HepG2 (cell line): ENCODE results near the gene SAYSD1. TPM values are rescaled to one million over a fixed set of nuclear protein-coding genes. Genes with fewer than 3 reads are reported as not detected.

Experiments
- ATAC-seq: fragments of 200-7000 bp; cut with Tn5 transposase; 3 replicates; pipeline ENCODE4 v1.9.1; 2020; ENCODE audit warnings: mild to moderate bottlenecking, moderate library complexity
- Bru-seq: library from RNA; stranded (reverse); fragments of 400-500 nt; gene quantifications from one replicate; lab custom pipeline; 2021; lab: Mats Ljungman, UMichigan
- BruChase-seq, 2 experiments: library from RNA; stranded (reverse); fragments of 400-500 nt; gene quantifications; one replicate each; lab custom pipeline; 2021; lab: Mats Ljungman, UMichigan
- BruUV-seq: library from RNA; stranded (reverse); fragments of 400-500 nt; replicated peaks from 2 replicates; lab custom pipeline; 2021; lab: Mats Ljungman, UMichigan
- CTCF ChIA-PET: fragments of 300-600 bp; formaldehyde crosslinking; extraction: SDS; loops from one replicate; lab custom pipeline; 2021; ENCODE audit warnings: low total read pairs, inconsistent platforms, low intra/inter-chr PET ratio; lab: Yijun Ruan, JAX
- POLR2A ChIA-PET: fragments of 350-600 bp; sonication (Branson Sonifier 250); formaldehyde crosslinking; loops from one replicate; lab custom pipeline; 2020; ENCODE audit warnings: antibody characterized with exemption, inconsistent platforms; lab: Yijun Ruan, JAX
- DNase-seq: peaks from one replicate; pipeline ENCODE4 v3.0.0-alpha.2; 2015; ENCODE audit warnings: low spot score
- FAIRE-seq: peaks from 3 replicates; lab custom pipeline; 2011; peaks lifted over from hg19 to GRCh38; lab: Jason Lieb, UNC
- H2AFZ ChIP-seq: one replicate; pipeline ENCODE4 v1.6.1; 2011; ENCODE audit warnings: low read length, inconsistent platforms
- H3K27ac ChIP-seq: fragments of 300-600 bp; 3 replicates; pipeline ENCODE4 v1.8.0; 2011; ENCODE audit warnings: mixed run types, mild to moderate bottlenecking, mixed read lengths, low read length, inconsistent platforms; ENCODE audit not compliant: insufficient read depth; ENCODE audit errors: extremely low read length
- H3K27me3 ChIP-seq, 2 experiments: fragments of 200-600 bp in 1 of 2; 2 replicates in 1 of 2; 3 replicates in 1 of 2; pipeline versions ENCODE4 v1.6.0 to v1.8.0; 2011; ENCODE audit warnings: low read length in 2 of 2, mild to moderate bottlenecking in 2 of 2, moderate library complexity in 2 of 2, inconsistent platforms in 1 of 2; ENCODE audit not compliant: insufficient read depth in 2 of 2, control insufficient read depth in 1 of 2
- H3K36me3 ChIP-seq, 2 experiments: fragments of 200-600 bp in 1 of 2; replicated peaks in 1 of 2; 2 replicates in 1 of 2; 3 replicates in 1 of 2; pipeline versions ENCODE4 v1.5.1 to v1.8.0; 2011; ENCODE audit warnings: low read length in 2 of 2, inconsistent platforms in 1 of 2; ENCODE audit not compliant: insufficient read depth in 2 of 2, control insufficient read depth in 1 of 2
- H3K4me1 ChIP-seq: 2 replicates; pipeline ENCODE4 v1.5.1; 2012; ENCODE audit warnings: low read length, inconsistent platforms; ENCODE audit not compliant: insufficient read depth
- H3K4me2 ChIP-seq: 2 replicates; pipeline ENCODE4 v1.6.0; 2011; ENCODE audit warnings: low read depth, low read length, inconsistent platforms
- H3K4me3 ChIP-seq, 3 experiments: fragments of 200-600 bp in 1 of 3; sonication (generic), shearing (Covaris generic) in 1 of 3; replicated peaks in 1 of 3; 2 replicates each; pipeline ENCODE4 v1.5.1; 2011 to 2016; ENCODE audit warnings: low read length in 3 of 3, inconsistent platforms in 2 of 3, low read depth in 2 of 3, mild to moderate bottlenecking in 2 of 3, control low read depth in 1 of 3, mixed read lengths in 1 of 3; ENCODE audit not compliant: insufficient read depth in 1 of 3
- H3K79me2 ChIP-seq: one replicate; pipeline ENCODE4 v1.6.1; 2011; ENCODE audit warnings: low read length, inconsistent platforms; ENCODE audit not compliant: insufficient read depth
- H3K9ac ChIP-seq: 2 replicates; pipeline ENCODE4 v1.6.0; 2011; ENCODE audit warnings: mild to moderate bottlenecking, low read depth, low read length, inconsistent platforms; ENCODE audit not compliant: insufficient read depth
- H3K9me3 ChIP-seq: 2 replicates; pipeline ENCODE4 v1.5.1; 2012; ENCODE audit warnings: mild to moderate bottlenecking, low read length
- H4K20me1 ChIP-seq: 2 replicates; pipeline ENCODE4 v1.6.0; 2011; ENCODE audit warnings: inconsistent platforms, mild to moderate bottlenecking, low read length, moderate library complexity; ENCODE audit not compliant: insufficient read depth
- MAFK ChIP-seq, 2 experiments: IDR thresholded peaks in 1 of 2; conservative IDR thresholded peaks in 1 of 2; 2 replicates each; pipeline ENCODE4 v1.6.1; 2011; ENCODE audit warnings: improper control_type of control experiment in 2 of 2, low read length in 2 of 2
- NFKBIZ ChIP-seq: IDR thresholded peaks from 2 replicates; pipeline ENCODE4 v1.6.1; 2018; ENCODE audit warnings: missing genetic modification reagents, missing compliant biosample characterization
- SMARCC2 ChIP-seq: fragments of 450-650 bp; IDR thresholded peaks from 2 replicates; pipeline ENCODE4 v1.6.1; 2017; ENCODE audit warnings: antibody characterized with exemption, mild to moderate bottlenecking
- ZNF574 ChIP-seq: sonication (generic); formaldehyde crosslinking; IDR thresholded peaks from 2 replicates; pipeline ENCODE4 v1.4.0; 2020; ENCODE audit warnings: missing genetic modification reagents
- ZNF609 ChIP-seq: sonication (generic); formaldehyde crosslinking; IDR thresholded peaks from 2 replicates; pipeline ENCODE4 v1.4.0; 2020; ENCODE audit warnings: mild to moderate bottlenecking, missing genetic modification reagents, borderline replicate concordance
- ZNF747 ChIP-seq: sonication (generic); formaldehyde crosslinking; IDR thresholded peaks from 2 replicates; pipeline ENCODE4 v1.8.1; 2023; ENCODE audit warnings: missing genetic modification reagents, mild to moderate bottlenecking, borderline replicate concordance
- WGBS: methylation state at CpG from one replicate; pipeline ENCODE4 v1.1.6; 2017; ENCODE audit warnings: low lambda C conversion rate; 5-methylcytosine and 5-hydroxymethylcytosine counted together
- in situ Hi-C: cut with HindIII; loops from 2 replicates; pipeline ENCODE4 v1.10.0; 2017; ENCODE audit warnings: low pct_unique_long_range_greater_than_20kb; ENCODE audit not compliant: extremely low pct_ligation_motif_present
- intact Hi-C: fragments of 100-400 bp; cut with micrococcal nuclease; formaldehyde crosslinking; loops from one replicate; pipeline ENCODE4 v1.10.0; 2022; ENCODE audit not compliant: unreplicated experiment
- long read RNA-seq, 2 experiments: library from RNA in 1 of 2; library from polyadenylated mRNA in 1 of 2; stranded (forward) in 1 of 2; unstranded in 1 of 2; transcript quantifications; one replicate each; pipeline ENCODE4 v2.0.0, GENCODE V29; 2019 to 2022
- polyA minus RNA-seq, 3 experiments: library from RNA; depleted of rRNA, polyadenylated mRNA; stranded (reverse); fragments of >200 nt; gene quantifications; 2 replicates each; pipeline ENCODE4 v1.2.3, GENCODE V29; 2011; ENCODE audit warnings: low replicate concordance in 1 of 3
- polyA plus RNA-seq, 8 experiments: library from polyadenylated mRNA; depleted of rRNA in 3 of 8; stranded (reverse) in 7 of 8; unstranded in 1 of 8; fragments of >200 nt; fragmentation: Illumina TruSeq in 4 of 8; extraction: Trizol in 4 of 8; gene quantifications; 2 replicates each; pipeline versions ENCODE4 v1.2.1 to v1.2.3, GENCODE V29; 2011 to 2016; ENCODE audit warnings: low read depth in 4 of 8, missing spikeins in 1 of 8, mixed read lengths in 1 of 8; ENCODE audit not compliant: insufficient read depth in 1 of 8
- total RNA-seq, 5 experiments: library from RNA; depleted of rRNA; stranded (reverse); fragments of >200 nt; fragmentation: Illumina TruSeq; extraction: Trizol; gene quantifications; 2 replicates each; pipeline ENCODE4 v1.2.3, GENCODE V29; 2016; ENCODE audit warnings: low read depth in 1 of 5

SAYSD1 gene
- 16.0 and 18.7 TPM in 2 replicates for total RNA-seq (2016; rRNA removed; fragmentation: Illumina TruSeq; extraction: Trizol)
- 4.0 TPM in 2 replicates for total RNA-seq (2016; cell fraction: cytosol; rRNA removed; fragmentation: Illumina TruSeq; extraction: Trizol; ENCODE audit: low read depth)
- 15.3 and 19.7 TPM in 2 replicates for total RNA-seq (2016; cell fraction: insoluble cytoplasmic fraction; rRNA removed; fragmentation: Illumina TruSeq; extraction: Trizol)
- total RNA-seq (2016; cell fraction: membrane; rRNA removed; fragmentation: Illumina TruSeq; extraction: Trizol) = 10.8 and 11.9 TPM in 2 replicates
- 13.1 and 13.6 TPM in 2 replicates for total RNA-seq (2016; cell fraction: nucleus; rRNA removed; fragmentation: Illumina TruSeq; extraction: Trizol)
- polyA plus RNA-seq (2011; rRNA removed) = 8.2 and 10.1 TPM in 2 replicates
- polyA plus RNA-seq (2011; cell fraction: cytosol; rRNA removed) = 6.3 and 8.1 TPM in 2 replicates
- 4.5 TPM in 2 replicates for polyA plus RNA-seq (2011; cell fraction: nucleus; rRNA removed)
- polyA plus RNA-seq (2012) = 4.5 and 5.6 TPM in 2 replicates
- 3.4 and 3.6 TPM in 2 replicates for polyA plus RNA-seq (2016; cell fraction: cytosol; fragmentation: Illumina TruSeq; extraction: Trizol; ENCODE audit: low read depth)
- 16.9 and 19.9 TPM in 2 replicates for polyA plus RNA-seq (2016; cell fraction: insoluble cytoplasmic fraction; fragmentation: Illumina TruSeq; extraction: Trizol; ENCODE audit: low read depth)
- 6.5 and 7.4 TPM in 2 replicates for polyA plus RNA-seq (2016; cell fraction: membrane; fragmentation: Illumina TruSeq; extraction: Trizol; ENCODE audit: low read depth)
- polyA plus RNA-seq (2016; cell fraction: nucleus; fragmentation: Illumina TruSeq; extraction: Trizol; ENCODE audit: insufficient read depth, low read depth) = 18.7 and 19.1 TPM in 2 replicates
- polyA minus RNA-seq (2011; rRNA and poly(A)+ RNA removed; ENCODE audit: low replicate concordance) = 6.5 and 7.0 TPM in 2 replicates
- 5.4 and 7.0 TPM in 2 replicates for polyA minus RNA-seq (2011; cell fraction: cytosol; rRNA and poly(A)+ RNA removed)
- polyA minus RNA-seq (2011; cell fraction: nucleus; rRNA and poly(A)+ RNA removed) = 18.6 and 20.7 TPM in 2 replicates
- percentile 82 among the genes with signal in this experiment for Bru-seq, nascent RNA
- BruChase-seq, experiment 1, labeled RNA remaining after a 6-hour chase = percentile 88 among the genes with signal in this experiment
- percentile 86 among the genes with signal in this experiment for BruChase-seq, experiment 2, labeled RNA remaining after a 2-hour chase
- long read RNA-seq, experiment 1, transcript SAYSD1-201 (2 exons, 2,020 nt) = major isoform, 14 of 15 reads
- long read RNA-seq, experiment 1, partial matches to known transcripts = 0 of 15 reads
- long read RNA-seq, experiment 1, other reads (novel, unspliced or antisense) = 0 of 15 reads
- long read RNA-seq, experiment 2, transcript SAYSD1-201 (2 exons, 2,020 nt) = major isoform, 14 of 29 reads
- long read RNA-seq, experiment 2, transcript SAYSD1-202 (2 exons, 1,972 nt) = minor isoform, 7 of 29 reads
- long read RNA-seq, experiment 2, partial matches to known transcripts = 0 of 29 reads
- long read RNA-seq, experiment 2, other reads (novel, unspliced or antisense) = 8 of 29 reads

- POLR2A ChIA-PET = interaction anchor here (0.9 to 1.9 kb wide), 5 partner anchors 9 to 820 kb away, joined by 4 to 13 read pairs (median 5); partner anchors contain the start of gene MOCS1
- ATAC-seq (peak; percentile 96), DNase-seq (peak; percentile 89), FAIRE-seq (no peak)
- under 1% methylated on average over 30 of the region's 68 CpGs for whole genome bisulfite sequencing
- H2AFZ ChIP-seq = peak within 1 kb of the TSS; percentile 96
- in situ Hi-C loops = no loop called here
- H3K27me3 ChIP-seq = no peaks in the 10 kb centered on the region; a peak in 1 of 5 replicates
- H3K36me3 ChIP-seq = peaks cover 0 to 1% of the 10 kb centered on the region in 2 experiments; a peak in 1 of 5 replicates
- no peaks in the 10 kb centered on the region for H4K20me1 ChIP-seq
- peak within 1 kb of the TSS; percentile 80 for H3K27ac ChIP-seq
- CTCF ChIA-PET = no interaction called here
- BruUV-seq = no TSS peak
- peak within 1 kb of the TSS; percentile 61 to 77 (median 74) for H3K4me3 ChIP-seq
- intact Hi-C loops = no loop called here
- H3K4me1 ChIP-seq = peaks cover 26% of the 10 kb centered on the region
- H3K4me2 ChIP-seq = peak within 1 kb of the TSS; percentile 99
- H3K79me2 ChIP-seq = no peaks in the 10 kb centered on the region
- H3K9me3 ChIP-seq = no peaks in the 10 kb centered on the region
- H3K9ac ChIP-seq = peak within 1 kb of the TSS; percentile 75
- TF ChIP-seq ZNF747 = peak; percentile 82
- TF ChIP-seq MAFK (conservative IDR thresholded peaks at IDR 0.05 in 1 of 2, IDR thresholded peaks at IDR 0.05 in 1 of 2; ENCODE audit: low read length in 2 of 2) = no peak; a peak in 1 of 4 replicates
- peak; percentile 82 for TF ChIP-seq ZNF609 (CRISPR knock-in tag)
- no peak for TF ChIP-seq SMARCC2
- TF ChIP-seq ZNF574 (CRISPR knock-in tag) = peak; percentile 85
- TF ChIP-seq NFKBIZ (CRISPR knock-in tag) = no peak; the same call in 1 of the 2 replicates
These were observed at the start of gene SAYSD1 for GRCh38 chr6:39114704-39115599. Gene SAYSD1 (minus strand): TSS chr6:39115186. CDS start chr6:39115089, 97 bp downstream.
